ENCODE results near the gene MLLT3. TPM values are rescaled to one million over a fixed set of nuclear protein-coding genes. Genes with fewer than 3 reads are reported as not detected.

The MLLT3 gene
- total and polyA plus RNA-seq, 2 donors (not counting 1 experiment from before 2014, with no cell fraction given): 37.3 to 43.8 TPM

GRCh38 chr9:20351715-20352114, 270.6 kb downstream of the MLLT3 start:
- H3K36me3 ChIP-seq (ENCODE audit: control insufficient read depth, insufficient read depth, low read length): no peaks in the 10 kb centered on the region
- peaks cover 13% of the 10 kb centered on the region for H3K4me1 ChIP-seq (ENCODE audit: control insufficient read depth, extremely low read depth, insufficient read depth, low read length)
- H3K9me3 ChIP-seq (ENCODE audit: control insufficient read depth, insufficient read depth, low read depth, low read length): no peaks in the 10 kb centered on the region
- no peak for DNase-seq (ENCODE audit: low read depth in 2 of 2)
- H3K27ac ChIP-seq (ENCODE audit: insufficient read depth, low read length): no peak overlapping the region
- H4K20me1 ChIP-seq (ENCODE audit: control insufficient read depth, extremely low read depth, insufficient read depth, low read length): no peaks in the 10 kb centered on the region
- no peak overlapping the region for H3K4me2 ChIP-seq (ENCODE audit: extremely low read depth, insufficient read depth, low read length)
- no peak overlapping the region for H2AFZ ChIP-seq (ENCODE audit: low read length)
- H3K79me2 ChIP-seq (ENCODE audit: control insufficient read depth, insufficient read depth, low read length): no peaks in the 10 kb centered on the region
- H3K27me3 ChIP-seq (ENCODE audit: control insufficient read depth, insufficient read depth, low read length): no peaks in the 10 kb centered on the region
- no peak overlapping the region for H3K9ac ChIP-seq (ENCODE audit: insufficient read depth, low read length)
- no peak for TF ChIP-seq EZH2 (IDR thresholded peaks at IDR 0.05; ENCODE audit: low read length, missing control alignments)
- TF ChIP-seq, protein P1, sequence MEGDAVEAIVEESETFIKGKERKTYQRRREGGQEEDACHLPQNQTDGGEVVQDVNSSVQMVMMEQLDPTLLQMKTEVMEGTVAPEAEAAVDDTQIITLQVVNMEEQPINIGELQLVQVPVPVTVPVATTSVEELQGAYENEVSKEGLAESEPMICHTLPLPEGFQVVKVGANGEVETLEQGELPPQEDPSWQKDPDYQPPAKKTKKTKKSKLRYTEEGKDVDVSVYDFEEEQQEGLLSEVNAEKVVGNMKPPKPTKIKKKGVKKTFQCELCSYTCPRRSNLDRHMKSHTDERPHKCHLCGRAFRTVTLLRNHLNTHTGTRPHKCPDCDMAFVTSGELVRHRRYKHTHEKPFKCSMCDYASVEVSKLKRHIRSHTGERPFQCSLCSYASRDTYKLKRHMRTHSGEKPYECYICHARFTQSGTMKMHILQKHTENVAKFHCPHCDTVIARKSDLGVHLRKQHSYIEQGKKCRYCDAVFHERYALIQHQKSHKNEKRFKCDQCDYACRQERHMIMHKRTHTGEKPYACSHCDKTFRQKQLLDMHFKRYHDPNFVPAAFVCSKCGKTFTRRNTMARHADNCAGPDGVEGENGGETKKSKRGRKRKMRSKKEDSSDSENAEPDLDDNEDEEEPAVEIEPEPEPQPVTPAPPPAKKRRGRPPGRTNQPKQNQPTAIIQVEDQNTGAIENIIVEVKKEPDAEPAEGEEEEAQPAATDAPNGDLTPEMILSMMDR (conservative IDR thresholded peaks at IDR 0.05 in 1 of 2, IDR thresholded peaks at IDR 0.05 in 1 of 2; ENCODE audit: low read depth in 1 of 2, low read length in 2 of 2): no peak
- H3K4me3 ChIP-seq (replicated peaks in 1 of 4; ENCODE audit: control extremely low read depth in 1 of 4, insufficient read depth in 1 of 4, low read depth in 3 of 4, low read length in 4 of 4): no peak overlapping the region

GRCh38 chr9:20349568-20349967, 272.7 kb downstream of the MLLT3 start:
- no peak for TF ChIP-seq EZH2 (IDR thresholded peaks at IDR 0.05; ENCODE audit: low read length, missing control alignments)
- TF ChIP-seq, protein P1 (conservative IDR thresholded peaks at IDR 0.05 in 1 of 2, IDR thresholded peaks at IDR 0.05 in 1 of 2; ENCODE audit: low read depth in 1 of 2, low read length in 2 of 2): no peak
- Histone ChIP-seq H4K20me1 (ENCODE audit: control insufficient read depth, extremely low read depth, insufficient read depth, low read length) (no peaks in the 10 kb centered on the region), H3K9ac (ENCODE audit: insufficient read depth, low read length) (no peak overlapping the region), H2AFZ (ENCODE audit: low read length) (no peak overlapping the region), H3K4me1 (ENCODE audit: control insufficient read depth, extremely low read depth, insufficient read depth, low read length) (peaks cover 4% of the 10 kb centered on the region), H3K79me2 (ENCODE audit: control insufficient read depth, insufficient read depth, low read length) (no peaks in the 10 kb centered on the region), H3K4me3 (replicated peaks in 1 of 4; ENCODE audit: control extremely low read depth in 1 of 4, insufficient read depth in 1 of 4, low read depth in 3 of 4, low read length in 4 of 4) (no peak overlapping the region), H3K27me3 (ENCODE audit: control insufficient read depth, insufficient read depth, low read length) (no peaks in the 10 kb centered on the region), H3K9me3 (ENCODE audit: control insufficient read depth, insufficient read depth, low read depth, low read length) (no peaks in the 10 kb centered on the region), H3K36me3 (ENCODE audit: control insufficient read depth, insufficient read depth, low read length) (no peaks in the 10 kb centered on the region), H3K27ac (ENCODE audit: insufficient read depth, low read length) (no peak overlapping the region), H3K4me2 (ENCODE audit: extremely low read depth, insufficient read depth, low read length) (no peak overlapping the region)
- no peak for DNase-seq (ENCODE audit: low read depth in 2 of 2)

- Histone ChIP-seq H3K4me3 (replicated peaks in 1 of 4; ENCODE audit: control extremely low read depth in 1 of 4, insufficient read depth in 1 of 4, low read depth in 3 of 4, low read length in 4 of 4) (no peak overlapping the region), H3K9ac (ENCODE audit: insufficient read depth, low read length) (no peak overlapping the region), H3K79me2 (ENCODE audit: control insufficient read depth, insufficient read depth, low read length) (no peaks in the 10 kb centered on the region), H3K4me1 (ENCODE audit: control insufficient read depth, extremely low read depth, insufficient read depth, low read length) (no peaks in the 10 kb centered on the region), H2AFZ (ENCODE audit: low read length) (no peak overlapping the region), H3K27me3 (ENCODE audit: control insufficient read depth, insufficient read depth, low read length) (no peaks in the 10 kb centered on the region), H3K4me2 (ENCODE audit: extremely low read depth, insufficient read depth, low read length) (no peak overlapping the region), H3K9me3 (ENCODE audit: control insufficient read depth, insufficient read depth, low read depth, low read length) (no peaks in the 10 kb centered on the region), H3K36me3 (ENCODE audit: control insufficient read depth, insufficient read depth, low read length) (no peaks in the 10 kb centered on the region), H4K20me1 (ENCODE audit: control insufficient read depth, extremely low read depth, insufficient read depth, low read length) (no peaks in the 10 kb centered on the region), H3K27ac (ENCODE audit: insufficient read depth, low read length) (no peak overlapping the region)
- no peak for TF ChIP-seq EZH2 (IDR thresholded peaks at IDR 0.05; ENCODE audit: low read length, missing control alignments)
- TF ChIP-seq, protein P1 (conservative IDR thresholded peaks at IDR 0.05 in 1 of 2, IDR thresholded peaks at IDR 0.05 in 1 of 2; ENCODE audit: low read depth in 1 of 2, low read length in 2 of 2): no peak
- no peak for DNase-seq (ENCODE audit: low read depth in 2 of 2)
Observed at GRCh38 chr9:20343325-20343724, 279.0 kb downstream of the MLLT3 start.
